Fibroblast of mammary gland (primary cell): Measurements from ENCODE around the gene PRSS57.
A peak's percentile ranks its signal among the peaks of the same experiment; 100 is the strongest.

Experiments
- DNase-seq: peaks from one replicate; pipeline ENCODE4 v3.0.0-alpha.2; 2010; ENCODE audit warnings: low read depth
- H3K4me3 ChIP-seq: 2 replicates; pipeline ENCODE4 v1.5.1; 2011; ENCODE audit warnings: low read depth, mild to moderate bottlenecking, low read length, moderate library complexity; ENCODE audit not compliant: control insufficient read depth
- CTCF ChIP-seq: conservative IDR thresholded peaks from 2 replicates; pipeline ENCODE4 v1.5.1; 2011; ENCODE audit warnings: low read depth, low read length, inconsistent platforms; ENCODE audit not compliant: control insufficient read depth, insufficient read depth

Gene PRSS57

GRCh38 chr19:738509-739128 lies 43.4 kb upstream of the PRSS57 start:
- no peak for TF ChIP-seq CTCF
- no peak for DNase-seq
- H3K4me3 ChIP-seq: no peak overlapping the region

DNA sequence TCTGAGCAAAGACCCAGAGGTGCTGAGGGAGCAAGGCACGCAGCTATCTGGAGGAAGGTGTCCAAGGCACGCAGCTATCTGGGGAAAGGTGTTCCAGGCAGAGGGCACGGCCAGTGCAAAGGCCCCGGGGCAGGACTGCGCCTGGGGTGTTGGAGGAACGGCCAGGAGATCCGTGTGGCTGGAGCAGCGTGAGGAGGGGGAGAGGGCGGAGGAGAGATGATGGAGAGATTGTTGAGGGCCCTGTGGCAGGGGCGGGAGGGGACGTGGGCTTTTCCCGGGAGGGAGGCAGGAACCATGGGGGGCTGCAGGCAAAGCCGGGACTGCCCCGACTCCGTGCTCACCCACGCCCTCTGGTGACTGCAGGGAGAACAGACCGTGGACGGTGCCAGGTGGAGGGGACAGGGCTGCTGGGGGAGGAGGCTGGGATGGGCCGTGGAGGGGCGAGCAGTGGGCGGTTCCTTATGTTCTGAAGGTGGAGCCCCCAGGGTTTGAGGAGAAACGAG lies 42.4 kb upstream of the PRSS57 start:
- TF ChIP-seq CTCF: peak; percentile 53
- peak; percentile 20 for DNase-seq
- H3K4me3 ChIP-seq: no peak overlapping the region

DNA sequence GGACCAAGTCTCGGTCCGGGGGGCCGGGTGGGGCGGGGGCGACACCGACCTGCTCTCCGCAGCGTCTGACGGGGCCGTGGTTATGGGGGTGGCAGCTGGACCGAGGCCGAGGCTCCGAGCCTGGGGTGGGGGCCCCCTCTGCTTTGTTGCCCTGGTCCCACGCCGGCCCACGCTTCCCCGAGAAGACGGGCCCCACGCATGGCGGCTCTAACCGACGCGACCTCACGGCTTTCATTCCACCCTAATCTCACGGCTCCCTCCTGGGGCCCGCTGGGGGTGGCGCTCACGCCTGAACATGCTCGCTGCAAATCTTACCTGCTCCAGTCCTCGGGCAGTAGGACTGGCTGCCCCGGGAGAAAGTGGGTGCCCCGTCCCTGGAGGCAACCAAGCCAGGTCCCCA lies 40.9 kb upstream of the PRSS57 start:
- no peak overlapping the region for H3K4me3 ChIP-seq
- no peak for DNase-seq
- no peak for TF ChIP-seq CTCF

DNA sequence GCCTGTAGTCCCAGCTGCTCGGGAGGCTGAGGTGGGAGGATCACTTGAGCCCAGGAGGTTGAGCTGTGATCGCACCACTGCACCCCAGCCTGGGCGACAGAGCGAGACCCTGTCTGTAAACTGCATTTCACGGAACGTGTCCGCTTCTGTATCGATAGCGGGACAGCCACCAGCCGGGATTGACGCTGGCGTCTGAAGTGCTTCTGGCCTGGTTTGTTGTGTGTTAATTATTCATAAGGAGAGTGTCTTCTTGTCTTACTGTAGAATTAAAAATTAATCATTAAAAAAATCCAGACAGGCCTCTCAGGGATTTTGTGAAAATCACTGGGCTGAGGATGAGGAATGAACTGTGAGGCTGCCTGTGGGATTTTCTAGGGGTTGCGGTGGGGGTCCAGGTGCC lies 39.5 kb upstream of the PRSS57 start:
- DNase-seq: no peak
- no peak overlapping the region for H3K4me3 ChIP-seq
- no peak for TF ChIP-seq CTCF

DNA sequence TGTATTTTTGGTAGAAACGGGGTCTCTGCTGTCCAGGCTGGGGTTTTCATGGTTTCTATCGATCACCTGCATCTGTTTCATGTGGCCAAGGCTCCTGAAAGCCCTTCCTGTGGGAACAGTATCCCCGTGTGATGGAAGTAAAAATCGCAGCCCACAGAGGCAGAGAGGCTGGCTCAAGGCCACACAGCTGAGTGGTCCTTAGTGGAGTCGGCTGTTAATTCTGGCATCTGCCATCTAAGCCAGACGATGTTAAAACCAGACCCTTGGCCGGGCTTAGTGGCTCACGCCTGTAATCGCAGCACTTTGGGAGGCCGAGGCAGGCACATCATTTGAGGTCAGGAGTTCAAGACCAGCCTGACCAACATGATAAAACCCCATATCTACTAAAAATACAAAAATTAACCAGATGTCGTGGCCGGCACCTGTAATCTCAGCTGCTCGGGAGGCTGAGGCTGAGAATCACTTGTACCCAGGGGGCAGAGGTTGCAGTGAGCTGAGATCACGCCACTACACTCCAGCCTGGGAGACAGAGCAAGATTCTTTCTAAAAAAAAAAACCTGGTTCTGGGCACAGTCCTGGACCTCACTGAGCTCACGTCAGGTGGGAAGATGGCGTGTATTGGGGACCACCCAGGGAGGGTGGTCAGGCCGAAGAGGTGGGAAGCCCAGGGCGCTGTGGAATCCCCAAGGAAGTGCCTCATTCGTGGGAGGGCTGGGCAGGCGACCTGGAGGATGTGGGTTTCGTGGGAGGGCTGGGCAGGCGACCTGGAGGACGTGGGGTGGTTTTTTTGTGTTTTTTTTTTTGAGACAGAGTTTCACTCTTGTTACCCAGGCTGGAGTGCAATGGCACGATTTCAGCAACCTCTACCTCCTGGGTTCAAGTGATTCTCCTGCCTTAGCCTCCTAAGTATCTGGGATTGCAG lies 37.2 kb upstream of the PRSS57 start:
- no peak for TF ChIP-seq CTCF
- no peak overlapping the region for H3K4me3 ChIP-seq
- no peak for DNase-seq

- DNase-seq: no peak
- H3K4me3 ChIP-seq: no peak overlapping the region
- TF ChIP-seq CTCF: no peak
Observed at GRCh38 chr19:731000-731399, 35.7 kb upstream of the PRSS57 start.
